ENCODE measurements around the gene NTRK1.

GRCh38 chr1:156923670-156924477 lies 63.2 kb downstream of the NTRK1 start:
- TF ChIP-seq CTCF (IDR thresholded peaks at IDR 0.05) (no peak), EZH2 (IDR thresholded peaks at IDR 0.05; ENCODE audit: borderline replicate concordance, insufficient read depth, low read depth, low read length, poor library complexity, severe bottlenecking) (no peak)

Data from B cell (primary cell).